Vein endothelial cell (primary cell): ENCODE measurements around the gene HACL1. TPM values are rescaled to one million over a fixed set of nuclear protein-coding genes. Genes with fewer than 3 reads are reported as not detected.

Experiments
- total RNA-seq: library from RNA; depleted of rRNA; stranded (reverse); fragments of >200 nt; gene quantifications from 2 replicates; pipeline ENCODE4 v1.2.3, GENCODE V29; 2012

The HACL1 gene
- 29.9 and 35.6 TPM in 2 replicates for total RNA-seq

GRCh38 chr3:15601399-15602145 lies at the start of gene HACL1, which contains the start of gene BTD:
TSS of gene HACL1 (minus strand) at chr3:15601569. CDS start at chr3:15601463, 106 bp downstream.
TSS of gene BTD (plus strand) at chr3:15601745. CDS start at chr3:15635440, 33,695 bp downstream.

GRCh38 chr3:15521573-15521965 lies 79.8 kb downstream of the HACL1 start, which contains the start of gene COLQ:
TSS of gene COLQ (minus strand) at chr3:15521706. CDS start at chr3:15521625, 81 bp downstream.

Other genes starting within 250 kb of the HACL1 start
- 21.2 and 21.7 TPM in 2 replicates for gene METTL6, start 174.0 kb downstream of the HACL1 start, total RNA-seq
- gene EAF1, start 174.0 kb downstream of the HACL1 start, total RNA-seq: 31.6 and 41.2 TPM in 2 replicates
- 0.29 and 0.98 TPM in 2 replicates for gene COLQ, start 79.9 kb downstream of the HACL1 start, total RNA-seq
- 31.2 and 40.8 TPM in 2 replicates for gene BTD, start 176 bp upstream of the HACL1 start, total RNA-seq
- gene ANKRD28, start 196.4 kb upstream of the HACL1 start, total RNA-seq: 113 and 153 TPM in 2 replicates